Erythroblast (primary cell): ENCODE measurements around the gene TMEM213.

Experiments used
- GATA1 ChIP-seq: IDR thresholded peaks from 2 replicates; pipeline ENCODE4 v1.6.1; 2011; ENCODE audit warnings: low read depth, mild to moderate bottlenecking, control low read depth, low read length, moderate library complexity
- POLR2A ChIP-seq: IDR thresholded peaks from 2 replicates; pipeline ENCODE4 v1.6.1; 2011; ENCODE audit warnings: mild to moderate bottlenecking, low read length

DNA sequence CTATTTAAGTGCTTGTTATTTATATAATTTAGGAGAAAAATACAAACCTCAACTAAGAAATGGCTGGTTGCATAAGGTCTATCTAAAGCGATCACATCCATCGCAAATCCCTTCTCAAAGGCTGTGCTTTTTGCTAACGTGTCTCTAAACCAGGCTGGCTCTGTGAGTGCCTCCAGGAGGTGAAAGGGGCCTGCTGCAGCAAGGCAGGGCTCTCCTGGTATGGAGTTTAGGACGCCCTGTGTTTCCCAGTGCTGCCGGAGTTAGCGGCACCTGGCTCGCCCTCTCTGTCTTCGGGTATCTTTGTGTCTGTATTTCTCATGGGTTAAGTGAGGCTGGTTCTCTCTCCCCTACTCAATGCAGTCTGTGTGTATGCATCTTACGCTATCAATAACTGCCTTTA, 68.6 kb downstream of the TMEM213 start:
- TF ChIP-seq POLR2A (no peak), GATA1 (no peak)
